Testis (tissue), 2 donors: Measurements from ENCODE around the gene GASK1A.

ENCODE experiments used
- CTCF ChIP-seq, 3 experiments: fragments of 450-650 bp in 2 of 3; fragments of 200-600 bp in 1 of 3; sonication (generic) in 1 of 3; IDR thresholded peaks; one replicate each; pipeline ENCODE4 v1.5.1; 2016 to 2019; ENCODE audit warnings: antibody characterized with exemption in 3 of 3, mild to moderate bottlenecking in 2 of 3, moderate library complexity in 1 of 3
- POLR2A ChIP-seq: fragments of 450-650 bp; IDR thresholded peaks from one replicate; pipeline ENCODE4 v1.6.1; 2017; ENCODE audit warnings: antibody characterized with exemption, mild to moderate bottlenecking, moderate library complexity

GRCh38 chr3:43010638-43011037, 31.5 kb downstream of the GASK1A start:
- TF ChIP-seq CTCF (IDR thresholded peaks at IDR 0.05) (no peak), POLR2A (no peak)
